ENCODE measurements around the gene SHQ1. TPM values are rescaled to one million over a fixed set of nuclear protein-coding genes. Genes with fewer than 3 reads are reported as not detected.

The SHQ1 gene
- total and polyA plus RNA-seq, 2 experiments from 2014 or later, result 18.3 to 28.7 TPM

DNA sequence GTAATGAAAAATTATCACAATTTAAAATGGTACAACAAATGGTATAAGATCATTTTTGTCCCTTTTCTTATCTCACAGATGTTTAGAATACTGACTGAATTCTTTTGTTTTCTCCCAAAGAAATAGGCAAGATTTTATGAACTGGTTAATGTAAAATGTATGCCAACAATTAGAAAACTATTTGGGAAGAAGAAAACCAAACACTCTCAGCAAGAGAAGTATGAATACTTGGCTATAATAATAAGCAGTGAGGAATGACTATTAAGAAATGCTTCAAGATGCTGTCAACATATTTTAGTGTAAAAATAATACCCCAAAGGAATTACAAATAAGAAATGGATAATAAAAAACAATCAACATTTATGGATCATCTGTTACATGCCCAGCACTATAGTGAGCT, 18.5 kb downstream of the SHQ1 start:
- H3K27ac Mint-ChIP-seq, result no peak overlapping the region
- no peak overlapping the region for H3K4me3 ChIP-seq
- DNase-seq (ENCODE audit: low spot score) (no peak), ATAC-seq (no peak)
- H3K79me2 ChIP-seq (replicated peaks; ENCODE audit: insufficient read depth), result no peaks in the 10 kb centered on the region
- H3K4me1 ChIP-seq (ENCODE audit: insufficient read depth), result no peaks in the 10 kb centered on the region
- H3K4me1 Mint-ChIP-seq, result no peaks in the 10 kb centered on the region
- H3K4me3 Mint-ChIP-seq, result no peak overlapping the region
- H3K36me3 Mint-ChIP-seq (ENCODE audit: low read depth), result peaks cover 11% of the 10 kb centered on the region; the same call in 2 of the 3 replicates
- no peak overlapping the region for H3K4me2 ChIP-seq
- H2AFZ ChIP-seq, result no peak overlapping the region
- no peaks in the 10 kb centered on the region for H3K36me3 ChIP-seq (ENCODE audit: insufficient read depth)
- H3F3A ChIP-seq (replicated peaks; ENCODE audit: low read depth), result no peaks in the 10 kb centered on the region
- TF ChIP-seq EZH2phosphoT487 (IDR thresholded peaks at IDR 0.05; ENCODE audit: unreplicated experiment), result no peak
- no peak for TF ChIP-seq ZNF114 (CRISPR knock-in tag; IDR thresholded peaks at IDR 0.05)
- peaks cover 2% of the 10 kb centered on the region for H3K27me3 Mint-ChIP-seq (ENCODE audit: insufficient read depth, low read depth, poor library complexity)
- H3K27me3 ChIP-seq (ENCODE audit: insufficient read depth), result no peaks in the 10 kb centered on the region
- no peak overlapping the region for H3K27ac ChIP-seq (ENCODE audit: low read depth)
- H3K9me3 Mint-ChIP-seq, result no peaks in the 10 kb centered on the region
- no peaks in the 10 kb centered on the region for H3K9me2 ChIP-seq (ENCODE audit: insufficient read depth)
- H4K20me1 ChIP-seq (replicated peaks; ENCODE audit: insufficient read depth), result no peaks in the 10 kb centered on the region

GRCh38 chr3:72821161-72821781, 27.0 kb downstream of the SHQ1 start:
- H3K27me3 ChIP-seq (ENCODE audit: insufficient read depth), result no peaks in the 10 kb centered on the region
- H4K20me1 ChIP-seq (replicated peaks; ENCODE audit: insufficient read depth), result no peaks in the 10 kb centered on the region
- H3K4me1 ChIP-seq (ENCODE audit: insufficient read depth), result no peaks in the 10 kb centered on the region
- Mint-ChIP-seq H3K4me1 (peaks cover 5% of the 10 kb centered on the region; the same call in 2 of the 3 replicates), H3K27me3 (ENCODE audit: insufficient read depth, low read depth, poor library complexity) (peaks cover 1% of the 10 kb centered on the region), H3K27ac (no peak overlapping the region), H3K4me3 (no peak overlapping the region), H3K9me3 (no peaks in the 10 kb centered on the region), H3K36me3 (ENCODE audit: low read depth) (no peaks in the 10 kb centered on the region; the same call in 2 of the 3 replicates)
- 0 out of 2 replicates have a peak, but pooled peaks cover 4% of the 10 kb centered on the region for H3K79me2 ChIP-seq (replicated peaks; ENCODE audit: insufficient read depth)
- H3K36me3 ChIP-seq (ENCODE audit: insufficient read depth), result no peaks in the 10 kb centered on the region
- no peak overlapping the region for H3K4me2 ChIP-seq
- no peak overlapping the region for H3K27ac ChIP-seq (ENCODE audit: low read depth)
- no peak for DNase-seq (ENCODE audit: low spot score)
- H2AFZ ChIP-seq, result no peak overlapping the region
- H3K9me2 ChIP-seq (ENCODE audit: insufficient read depth), result no peaks in the 10 kb centered on the region
- TF ChIP-seq, protein P1, sequence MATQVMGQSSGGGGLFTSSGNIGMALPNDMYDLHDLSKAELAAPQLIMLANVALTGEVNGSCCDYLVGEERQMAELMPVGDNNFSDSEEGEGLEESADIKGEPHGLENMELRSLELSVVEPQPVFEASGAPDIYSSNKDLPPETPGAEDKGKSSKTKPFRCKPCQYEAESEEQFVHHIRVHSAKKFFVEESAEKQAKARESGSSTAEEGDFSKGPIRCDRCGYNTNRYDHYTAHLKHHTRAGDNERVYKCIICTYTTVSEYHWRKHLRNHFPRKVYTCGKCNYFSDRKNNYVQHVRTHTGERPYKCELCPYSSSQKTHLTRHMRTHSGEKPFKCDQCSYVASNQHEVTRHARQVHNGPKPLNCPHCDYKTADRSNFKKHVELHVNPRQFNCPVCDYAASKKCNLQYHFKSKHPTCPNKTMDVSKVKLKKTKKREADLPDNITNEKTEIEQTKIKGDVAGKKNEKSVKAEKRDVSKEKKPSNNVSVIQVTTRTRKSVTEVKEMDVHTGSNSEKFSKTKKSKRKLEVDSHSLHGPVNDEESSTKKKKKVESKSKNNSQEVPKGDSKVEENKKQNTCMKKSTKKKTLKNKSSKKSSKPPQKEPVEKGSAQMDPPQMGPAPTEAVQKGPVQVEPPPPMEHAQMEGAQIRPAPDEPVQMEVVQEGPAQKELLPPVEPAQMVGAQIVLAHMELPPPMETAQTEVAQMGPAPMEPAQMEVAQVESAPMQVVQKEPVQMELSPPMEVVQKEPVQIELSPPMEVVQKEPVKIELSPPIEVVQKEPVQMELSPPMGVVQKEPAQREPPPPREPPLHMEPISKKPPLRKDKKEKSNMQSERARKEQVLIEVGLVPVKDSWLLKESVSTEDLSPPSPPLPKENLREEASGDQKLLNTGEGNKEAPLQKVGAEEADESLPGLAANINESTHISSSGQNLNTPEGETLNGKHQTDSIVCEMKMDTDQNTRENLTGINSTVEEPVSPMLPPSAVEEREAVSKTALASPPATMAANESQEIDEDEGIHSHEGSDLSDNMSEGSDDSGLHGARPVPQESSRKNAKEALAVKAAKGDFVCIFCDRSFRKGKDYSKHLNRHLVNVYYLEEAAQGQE (IDR thresholded peaks at IDR 0.05; ENCODE audit: unreplicated experiment), result no peak
- TF ChIP-seq NANOG (IDR thresholded peaks at IDR 0.05; ENCODE audit: borderline replicate concordance), result no peak
- no peak for TF ChIP-seq ZNF114 (CRISPR knock-in tag; IDR thresholded peaks at IDR 0.05)
- TF ChIP-seq, protein P2, sequence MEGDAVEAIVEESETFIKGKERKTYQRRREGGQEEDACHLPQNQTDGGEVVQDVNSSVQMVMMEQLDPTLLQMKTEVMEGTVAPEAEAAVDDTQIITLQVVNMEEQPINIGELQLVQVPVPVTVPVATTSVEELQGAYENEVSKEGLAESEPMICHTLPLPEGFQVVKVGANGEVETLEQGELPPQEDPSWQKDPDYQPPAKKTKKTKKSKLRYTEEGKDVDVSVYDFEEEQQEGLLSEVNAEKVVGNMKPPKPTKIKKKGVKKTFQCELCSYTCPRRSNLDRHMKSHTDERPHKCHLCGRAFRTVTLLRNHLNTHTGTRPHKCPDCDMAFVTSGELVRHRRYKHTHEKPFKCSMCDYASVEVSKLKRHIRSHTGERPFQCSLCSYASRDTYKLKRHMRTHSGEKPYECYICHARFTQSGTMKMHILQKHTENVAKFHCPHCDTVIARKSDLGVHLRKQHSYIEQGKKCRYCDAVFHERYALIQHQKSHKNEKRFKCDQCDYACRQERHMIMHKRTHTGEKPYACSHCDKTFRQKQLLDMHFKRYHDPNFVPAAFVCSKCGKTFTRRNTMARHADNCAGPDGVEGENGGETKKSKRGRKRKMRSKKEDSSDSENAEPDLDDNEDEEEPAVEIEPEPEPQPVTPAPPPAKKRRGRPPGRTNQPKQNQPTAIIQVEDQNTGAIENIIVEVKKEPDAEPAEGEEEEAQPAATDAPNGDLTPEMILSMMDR (conservative IDR thresholded peaks at IDR 0.05; ENCODE audit: low read depth in 2 of 2), result no peak
- H3K4me3 ChIP-seq, result no peak overlapping the region
- H3F3A ChIP-seq (replicated peaks; ENCODE audit: low read depth), result no peaks in the 10 kb centered on the region
- no peak for ATAC-seq
